T-helper 1 cell (primary cell): ENCODE measurements around the gene LRRC71.

Experiments
- DNase-seq, 5 donors: peaks; one replicate each; pipeline ENCODE4 v3.0.0-alpha.2; 2012 to 2020

Gene LRRC71

DNA sequence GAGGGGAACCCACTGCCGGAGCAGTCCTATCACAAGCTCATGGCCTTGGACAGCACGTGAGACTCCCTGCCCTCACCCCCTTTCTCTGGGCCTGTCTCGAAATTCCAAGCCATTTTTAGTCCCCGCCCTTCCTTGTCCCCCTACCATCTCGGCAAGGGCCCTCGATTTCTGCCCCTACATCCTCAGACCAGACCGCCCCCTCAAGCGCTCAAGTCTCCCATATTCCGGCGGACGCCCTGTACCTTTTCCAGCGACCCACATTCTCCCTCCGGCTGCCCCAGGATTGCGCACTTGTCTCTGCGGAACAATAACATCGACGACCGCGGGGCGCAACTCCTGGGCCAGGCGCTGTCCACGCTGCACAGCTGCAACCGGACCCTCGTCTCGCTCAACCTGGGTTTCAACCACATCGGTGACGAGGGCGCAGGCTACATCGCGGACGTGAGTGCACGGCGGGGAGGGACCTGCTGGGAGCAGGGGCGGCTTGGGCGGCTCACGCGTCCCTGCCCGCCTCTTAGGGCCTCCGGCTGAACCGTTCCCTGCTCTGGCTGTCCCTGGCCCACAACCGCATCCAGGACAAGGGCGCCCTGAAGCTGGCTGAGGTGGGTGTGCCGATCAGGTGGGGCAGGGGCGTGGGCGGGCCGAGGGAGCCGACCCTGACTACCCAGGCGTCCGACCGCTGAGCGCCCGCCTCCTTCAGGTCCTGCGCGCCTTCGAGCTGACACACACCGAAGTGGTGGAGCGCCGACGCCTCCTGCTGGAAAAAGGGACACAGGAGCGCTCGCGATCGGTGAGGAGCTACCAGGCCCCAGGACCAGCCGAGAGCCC lies 7.0 kb downstream of the LRRC71 start:
- peak; percentile 27 to 61 (median 45) for DNase-seq

DNA sequence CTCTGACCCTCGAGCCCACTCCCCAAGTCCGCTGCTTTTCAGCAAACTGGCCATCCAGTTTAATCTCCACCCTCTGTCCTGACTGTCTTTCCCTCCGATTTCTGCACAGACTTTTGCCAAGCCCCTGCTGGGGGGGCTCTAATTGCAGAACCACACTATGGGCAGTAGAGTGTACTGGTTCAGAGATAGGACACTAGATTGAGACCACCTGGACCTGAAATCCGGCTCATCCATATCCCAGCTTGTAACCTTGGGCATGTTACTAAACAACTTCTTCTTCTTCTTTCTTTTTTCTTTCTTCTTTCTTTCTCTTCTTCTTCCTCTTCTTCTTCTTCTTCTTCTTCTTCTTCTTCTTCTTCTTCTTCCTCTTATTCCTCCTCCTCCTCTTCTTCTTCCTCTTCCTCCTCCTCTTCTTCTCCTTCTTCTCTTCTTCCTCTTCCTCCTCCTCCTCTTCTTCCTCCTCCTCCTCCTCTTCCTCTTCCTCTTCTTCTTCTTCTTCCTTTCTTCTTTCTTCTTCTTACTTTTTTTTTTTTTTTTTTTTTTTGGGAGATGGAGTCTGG lies 7.7 kb downstream of the LRRC71 start:
- no peak for DNase-seq

DNA sequence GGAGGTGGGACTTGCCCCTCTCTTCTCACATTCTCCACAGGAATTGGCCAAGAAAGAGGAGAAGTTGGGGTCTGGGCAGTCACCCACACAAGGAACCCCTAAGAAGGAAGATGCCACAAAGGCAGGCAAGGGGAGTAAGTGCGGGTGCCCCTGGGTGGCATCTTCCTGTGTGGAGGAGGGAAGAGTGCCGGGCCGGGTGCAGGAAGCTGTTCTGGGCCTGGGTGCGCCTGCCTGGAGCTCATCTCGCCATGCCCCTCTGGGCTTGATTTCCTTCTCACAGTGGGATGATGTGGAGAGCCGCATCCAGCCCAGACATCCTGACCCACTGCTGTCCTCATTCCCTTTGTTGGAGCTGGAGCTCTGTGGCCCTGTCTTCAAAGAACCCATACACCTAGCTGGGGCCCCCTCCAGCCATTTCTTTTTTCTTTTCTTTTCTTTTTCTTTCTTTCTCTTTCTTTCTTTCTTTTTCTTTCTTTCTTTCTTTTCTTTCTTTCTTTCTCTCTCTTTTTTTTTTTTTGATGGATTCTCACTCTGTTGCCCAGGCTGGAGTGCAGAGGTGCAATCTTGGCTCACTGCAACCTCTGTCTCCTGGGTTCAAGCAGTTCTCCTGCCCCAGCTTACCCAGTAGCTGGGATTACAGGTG lies 9.3 kb downstream of the LRRC71 start:
- DNase-seq = no peak

- DNase-seq = no peak
These were observed 10.1 kb downstream of the LRRC71 start for GRCh38 chr1:156930483-156930882.

GRCh38 chr1:156931211-156931952 lies 10.9 kb downstream of the LRRC71 start:
- no peak for DNase-seq

DNA sequence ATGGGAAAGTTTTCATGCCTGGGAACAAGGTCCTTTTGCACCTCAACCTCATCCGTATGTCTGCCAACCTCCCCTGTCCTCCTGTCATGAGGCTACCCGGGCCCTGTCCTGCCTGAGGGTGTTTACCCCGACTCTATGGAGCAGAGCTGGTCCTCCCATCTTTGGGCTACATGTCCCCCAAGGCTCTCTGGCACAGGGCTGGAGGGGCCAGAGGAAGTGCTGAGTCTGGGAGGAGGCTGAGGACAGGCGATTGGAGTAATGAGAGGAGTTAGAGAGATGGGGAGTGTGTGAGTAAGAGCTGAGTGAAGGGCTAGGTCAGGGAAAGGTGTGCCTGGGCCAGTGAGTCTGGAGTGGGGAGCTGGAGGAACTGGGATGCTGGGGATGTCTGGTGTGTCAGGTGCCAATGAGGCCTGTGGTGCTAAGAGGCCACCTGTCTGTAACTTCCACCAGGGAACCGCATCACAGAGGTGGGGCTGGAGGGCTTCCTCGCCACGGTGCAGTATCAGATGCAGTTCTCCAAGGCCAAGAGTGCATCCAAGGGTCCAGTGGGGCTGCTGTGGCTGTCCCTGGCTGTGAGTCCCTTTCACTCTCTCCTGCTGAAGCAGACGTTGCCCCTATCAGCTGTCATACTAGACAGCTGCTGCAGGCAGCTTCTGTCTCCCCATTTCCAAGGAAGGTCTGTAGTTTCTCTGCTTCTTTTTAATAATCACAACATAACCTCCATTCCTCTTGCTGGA lies 11.7 kb downstream of the LRRC71 start:
- DNase-seq = no peak

GRCh38 chr1:156933136-156933535 lies 12.7 kb downstream of the LRRC71 start:
- DNase-seq = no peak

DNA sequence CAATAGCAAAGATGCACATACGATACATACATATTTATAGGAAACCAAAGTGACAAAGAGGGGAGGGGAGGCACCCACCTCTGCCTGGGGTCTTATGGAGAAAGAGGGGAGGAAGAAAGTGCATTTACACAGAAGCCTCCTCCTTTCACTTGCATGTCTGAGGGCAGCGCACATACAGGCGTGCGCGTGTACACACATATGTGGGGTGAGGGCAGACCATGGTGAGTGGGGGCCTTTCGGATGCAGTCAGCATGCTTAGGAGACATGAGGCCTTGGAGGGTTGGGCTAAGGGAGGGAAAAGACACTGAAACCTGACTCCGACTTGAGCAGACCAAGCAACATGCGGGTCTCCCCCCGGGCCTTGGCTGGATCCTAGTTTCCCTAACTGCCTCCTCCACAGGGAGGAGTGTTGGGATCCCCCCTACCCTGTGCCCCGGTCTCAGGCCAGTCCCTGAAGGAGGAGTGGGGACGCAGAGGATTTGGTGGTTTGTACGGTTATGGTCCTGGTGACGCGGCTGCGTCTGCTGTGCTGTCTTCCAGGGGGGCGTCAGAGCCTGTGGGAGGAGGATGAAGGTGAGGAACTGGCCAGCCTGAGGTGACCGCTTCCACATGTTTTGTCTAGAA lies 15.2 kb downstream of the LRRC71 start:
- no peak for DNase-seq

DNA sequence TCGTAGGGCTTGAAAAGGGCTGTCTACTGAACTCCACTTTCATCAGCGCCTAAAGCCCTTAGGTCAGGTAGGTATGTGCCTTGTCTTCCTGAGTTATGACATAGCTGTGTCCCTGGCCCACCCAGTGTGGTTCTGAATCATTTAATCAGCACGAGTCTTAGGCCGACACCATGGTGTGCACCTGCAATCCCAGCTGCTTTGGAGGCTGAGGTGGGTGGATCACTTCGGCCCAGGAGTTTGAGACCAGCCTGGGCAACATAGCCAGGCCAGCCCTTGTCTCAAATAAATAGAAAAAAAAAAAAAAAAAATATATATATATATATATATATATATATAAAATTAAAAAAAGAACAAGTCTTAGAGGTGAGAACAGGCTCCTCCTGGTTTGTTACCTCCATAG lies 15.8 kb downstream of the LRRC71 start:
- DNase-seq = no peak

GRCh38 chr1:156936721-156937220 lies 16.3 kb downstream of the LRRC71 start:
- no peak for DNase-seq

DNA sequence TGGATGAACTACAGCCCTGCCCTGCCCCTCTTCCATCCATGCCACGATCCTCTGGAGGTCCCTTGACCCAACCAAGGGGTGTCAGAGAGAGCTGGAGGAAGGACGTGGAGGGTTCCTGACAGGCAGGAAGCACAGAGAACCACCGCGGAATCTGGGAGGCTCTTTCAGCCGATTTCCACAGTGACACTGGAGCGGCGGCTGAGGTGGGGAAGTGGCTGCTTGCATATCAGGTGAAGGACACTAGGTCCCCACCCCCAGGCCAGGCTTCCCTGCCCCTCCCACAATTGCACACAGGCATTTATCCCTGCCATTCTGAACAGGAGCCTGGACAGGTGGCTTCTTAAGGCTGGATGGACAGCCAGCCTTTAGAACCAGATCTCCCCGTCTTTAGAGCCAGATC lies 17.5 kb downstream of the LRRC71 start:
- no peak for DNase-seq

- DNase-seq = no peak
These were observed 18.4 kb downstream of the LRRC71 start for GRCh38 chr1:156938813-156939212.

DNA sequence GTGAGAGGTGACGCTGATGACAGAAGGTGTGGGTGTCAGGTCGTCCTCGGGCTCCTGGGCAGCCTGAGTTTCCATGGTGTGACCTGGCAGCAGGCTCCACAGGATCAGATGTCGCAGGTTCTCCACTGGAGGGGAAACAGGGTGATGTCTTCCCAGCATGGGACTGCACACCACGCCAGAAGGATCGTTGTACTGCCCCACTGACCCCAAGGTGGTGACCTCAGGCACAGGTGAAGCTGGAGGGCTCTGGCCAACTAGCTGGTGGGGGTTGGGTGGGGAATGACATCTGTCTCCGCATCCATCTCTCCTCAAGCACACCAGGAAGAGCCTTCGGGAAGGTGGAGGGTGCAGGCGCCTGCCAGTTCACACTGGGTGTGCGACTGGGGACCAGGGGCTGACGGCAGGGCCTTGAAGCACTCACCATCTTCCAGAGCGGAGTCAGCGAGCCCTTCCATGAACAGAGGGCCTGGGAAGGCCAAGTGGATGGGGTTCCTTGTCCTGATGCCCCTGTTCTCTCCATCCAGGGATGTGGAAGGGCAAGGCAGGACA lies 19.4 kb downstream of the LRRC71 start:
- no peak for DNase-seq

GRCh38 chr1:156941675-156942074 lies 21.2 kb downstream of the LRRC71 start:
- no peak for DNase-seq

GRCh38 chr1:156942176-156942575 lies 21.7 kb downstream of the LRRC71 start:
- no peak for DNase-seq

- DNase-seq = no peak
These were observed 22.1 kb downstream of the LRRC71 start for GRCh38 chr1:156942576-156942975.

GRCh38 chr1:156943756-156944155 lies 23.3 kb downstream of the LRRC71 start:
- DNase-seq = no peak

DNA sequence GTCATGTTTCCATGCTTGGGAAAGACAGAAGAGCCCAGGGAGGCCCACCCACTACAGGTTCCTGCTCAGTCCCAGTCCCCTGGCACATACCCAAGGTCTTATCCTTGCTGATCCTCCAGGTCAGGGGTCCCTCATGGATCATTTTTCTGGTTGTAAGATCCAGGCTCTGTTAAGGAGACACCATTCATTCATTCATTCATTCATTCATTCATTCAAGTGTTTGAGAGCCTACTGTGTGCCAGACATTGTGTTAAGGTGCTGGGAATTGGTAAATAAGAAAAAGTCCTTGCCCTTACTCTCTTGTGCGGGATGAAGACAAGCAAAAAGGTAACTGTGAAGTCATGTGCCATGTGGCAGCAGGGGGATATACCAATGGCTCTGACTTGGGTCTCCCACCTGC lies 23.8 kb downstream of the LRRC71 start:
- no peak for DNase-seq

DNA sequence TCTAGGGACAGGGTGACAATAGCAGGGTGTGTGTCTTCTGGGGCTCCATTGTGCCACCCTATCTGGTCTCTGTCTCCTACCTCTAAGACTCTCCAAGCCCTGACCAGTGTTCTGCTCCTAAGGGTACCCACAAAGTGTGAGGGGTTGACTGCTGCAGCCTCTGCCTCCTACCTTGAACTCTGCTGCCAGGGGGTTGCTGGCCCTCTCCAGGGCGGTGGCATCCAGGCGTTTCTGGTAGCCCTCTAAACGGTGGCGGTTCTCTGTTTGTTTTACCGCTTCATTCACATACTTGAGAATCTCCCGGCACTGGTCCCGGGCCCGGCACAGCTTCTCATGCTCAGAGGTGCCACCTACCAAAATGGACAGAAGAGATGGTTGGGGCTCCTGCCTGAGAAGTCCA lies 24.4 kb downstream of the LRRC71 start:
- DNase-seq = no peak

DNA sequence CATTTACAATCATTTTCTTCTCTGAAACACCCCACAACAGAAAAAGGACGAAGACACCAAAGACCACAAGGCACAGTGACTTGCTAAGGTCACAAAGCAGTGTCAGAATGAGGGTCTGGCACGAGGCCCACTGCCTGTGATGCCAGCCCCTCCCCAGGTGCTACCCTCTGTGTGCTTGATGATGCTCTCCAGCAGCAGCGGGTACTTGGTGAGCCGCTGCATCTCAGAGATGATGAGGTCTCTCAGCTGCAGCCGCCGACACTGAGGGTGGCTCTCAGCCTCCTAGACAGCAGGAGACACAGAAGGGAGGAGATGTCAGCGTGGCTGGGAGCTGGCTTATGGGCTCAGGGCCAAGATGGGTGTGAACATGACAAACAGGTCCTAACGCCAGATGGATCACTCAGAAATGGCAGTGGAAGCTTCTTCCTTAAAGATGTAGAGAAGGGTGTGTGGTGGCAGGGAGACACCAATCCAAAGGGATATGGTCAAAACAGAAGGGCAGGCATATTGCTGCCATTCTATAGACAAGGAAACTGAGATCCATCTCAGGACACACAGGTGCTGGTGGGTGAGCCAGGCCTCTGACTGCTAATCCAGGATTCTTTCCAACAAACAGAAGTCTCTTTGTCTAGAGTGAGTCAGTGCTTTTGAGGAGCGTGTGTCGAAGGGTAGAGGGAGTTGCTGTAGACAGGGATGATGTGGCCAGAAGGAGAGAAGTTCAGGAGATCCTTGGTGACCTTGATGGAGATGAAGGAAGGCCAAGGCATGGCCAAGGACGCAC lies 25.6 kb downstream of the LRRC71 start:
- no peak for DNase-seq

DNA sequence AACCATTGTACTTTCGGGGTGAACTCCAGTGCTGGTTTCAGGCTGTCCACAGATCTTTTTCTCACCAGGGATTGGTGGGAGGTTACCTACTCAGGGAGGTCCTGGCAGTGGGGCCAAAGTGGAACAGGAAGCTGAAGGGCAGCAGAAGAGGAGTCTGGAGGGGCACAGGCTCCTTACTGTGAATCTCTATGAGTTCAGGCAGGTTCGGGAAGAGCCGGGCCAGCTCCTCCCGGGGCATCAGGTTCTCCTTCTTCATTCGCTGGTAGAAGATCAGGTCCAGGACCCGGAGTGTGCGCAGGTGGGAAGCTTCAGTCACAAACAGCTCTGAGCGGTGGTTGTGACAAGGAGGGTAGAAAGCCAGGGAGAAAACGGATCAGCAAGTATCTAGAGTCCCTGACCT lies 26.7 kb downstream of the LRRC71 start:
- no peak for DNase-seq
